Parathyroid adenoma (tissue), 2 donors: ENCODE data around the gene TNFRSF13B.

Experiments
- H2AFZ ChIP-seq: fragments of 300-600 bp; sonication (generic); one replicate; pipeline ENCODE4 v1.7.0; 2017; ENCODE audit warnings: antibody characterized with exemption, mild to moderate bottlenecking
- H3K27ac ChIP-seq: fragments of 300-600 bp; sonication (generic); one replicate; pipeline ENCODE4 v1.7.0; 2017
- H3K27me3 ChIP-seq: fragments of 300-600 bp; sonication (generic); one replicate; pipeline ENCODE4 v1.7.0; 2017; ENCODE audit warnings: low read length; ENCODE audit not compliant: control insufficient read depth, insufficient read depth
- H3K36me3 ChIP-seq: fragments of 300-600 bp; sonication (generic); one replicate; pipeline ENCODE4 v1.7.0; 2017; ENCODE audit warnings: low read length; ENCODE audit not compliant: control insufficient read depth, insufficient read depth
- H3K4me1 ChIP-seq: fragments of 300-600 bp; sonication (generic); one replicate; pipeline ENCODE4 v1.7.0; 2017; ENCODE audit warnings: control low read depth
- H3K4me2 ChIP-seq: fragments of 300-600 bp; sonication (generic); one replicate; pipeline ENCODE4 v1.7.0; 2017; ENCODE audit warnings: low read length
- H3K4me3 ChIP-seq: fragments of 300-600 bp; sonication (generic); one replicate; pipeline ENCODE4 v1.7.0; 2017; ENCODE audit warnings: low read depth, low read length
- H3K79me2 ChIP-seq: fragments of 300-600 bp; sonication (generic); one replicate; pipeline ENCODE4 v1.7.0; 2017; ENCODE audit warnings: control low read depth
- H3K9ac ChIP-seq: fragments of 300-600 bp; sonication (generic); one replicate; pipeline ENCODE4 v1.7.0; 2017; ENCODE audit warnings: mild to moderate bottlenecking
- H3K9me3 ChIP-seq: fragments of 300-600 bp; sonication (generic); one replicate; pipeline ENCODE4 v1.7.0; 2017; ENCODE audit warnings: low read length; ENCODE audit not compliant: control insufficient read depth
- TF ChIP-seq, protein P1 (sequence below): fragments of 300-600 bp; sonication (generic); IDR thresholded peaks from one replicate; pipeline ENCODE4 v1.7.0; 2017; ENCODE audit warnings: antibody characterized with exemption, mild to moderate bottlenecking
- donor health status: primary hyperparathyroidism.

The TNFRSF13B gene

GRCh38 chr17:16941072-16942036, 30.6 kb downstream of the TNFRSF13B start:
- Histone ChIP-seq H3K27ac (no peak overlapping the region), H3K4me3 (no peak overlapping the region), H2AFZ (no peak overlapping the region), H3K4me2 (no peak overlapping the region), H3K36me3 (no peaks in the 10 kb centered on the region), H3K9ac (no peak overlapping the region), H3K4me1 (no peaks in the 10 kb centered on the region), H3K9me3 (no peaks in the 10 kb centered on the region), H3K27me3 (no peaks in the 10 kb centered on the region), H3K79me2 (no peaks in the 10 kb centered on the region)
- TF ChIP-seq, protein P1, sequence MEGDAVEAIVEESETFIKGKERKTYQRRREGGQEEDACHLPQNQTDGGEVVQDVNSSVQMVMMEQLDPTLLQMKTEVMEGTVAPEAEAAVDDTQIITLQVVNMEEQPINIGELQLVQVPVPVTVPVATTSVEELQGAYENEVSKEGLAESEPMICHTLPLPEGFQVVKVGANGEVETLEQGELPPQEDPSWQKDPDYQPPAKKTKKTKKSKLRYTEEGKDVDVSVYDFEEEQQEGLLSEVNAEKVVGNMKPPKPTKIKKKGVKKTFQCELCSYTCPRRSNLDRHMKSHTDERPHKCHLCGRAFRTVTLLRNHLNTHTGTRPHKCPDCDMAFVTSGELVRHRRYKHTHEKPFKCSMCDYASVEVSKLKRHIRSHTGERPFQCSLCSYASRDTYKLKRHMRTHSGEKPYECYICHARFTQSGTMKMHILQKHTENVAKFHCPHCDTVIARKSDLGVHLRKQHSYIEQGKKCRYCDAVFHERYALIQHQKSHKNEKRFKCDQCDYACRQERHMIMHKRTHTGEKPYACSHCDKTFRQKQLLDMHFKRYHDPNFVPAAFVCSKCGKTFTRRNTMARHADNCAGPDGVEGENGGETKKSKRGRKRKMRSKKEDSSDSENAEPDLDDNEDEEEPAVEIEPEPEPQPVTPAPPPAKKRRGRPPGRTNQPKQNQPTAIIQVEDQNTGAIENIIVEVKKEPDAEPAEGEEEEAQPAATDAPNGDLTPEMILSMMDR, result no peak

GRCh38 chr17:16940116-16940881, 31.6 kb downstream of the TNFRSF13B start:
- H3K27ac ChIP-seq, result no peak overlapping the region
- H3K36me3 ChIP-seq, result no peaks in the 10 kb centered on the region
- H3K4me3 ChIP-seq, result no peak overlapping the region
- H3K4me2 ChIP-seq, result no peak overlapping the region
- TF ChIP-seq, protein P1, result no peak
- H2AFZ ChIP-seq, result no peak overlapping the region
- H3K4me1 ChIP-seq, result no peaks in the 10 kb centered on the region
- H3K9me3 ChIP-seq, result no peaks in the 10 kb centered on the region
- H3K9ac ChIP-seq, result no peak overlapping the region
- H3K79me2 ChIP-seq, result no peaks in the 10 kb centered on the region
- H3K27me3 ChIP-seq, result no peaks in the 10 kb centered on the region

GRCh38 chr17:16939606-16940115, 32.3 kb downstream of the TNFRSF13B start:
- Histone ChIP-seq H3K36me3 (no peaks in the 10 kb centered on the region), H3K4me1 (no peaks in the 10 kb centered on the region), H3K4me2 (no peak overlapping the region), H3K79me2 (no peaks in the 10 kb centered on the region), H3K4me3 (no peak overlapping the region), H3K9me3 (no peaks in the 10 kb centered on the region), H3K9ac (no peak overlapping the region), H2AFZ (no peak overlapping the region), H3K27me3 (no peaks in the 10 kb centered on the region), H3K27ac (no peak overlapping the region)
- TF ChIP-seq, protein P1, result no peak

- Histone ChIP-seq H3K9ac (no peak overlapping the region), H3K36me3 (no peaks in the 10 kb centered on the region), H3K9me3 (no peaks in the 10 kb centered on the region), H3K79me2 (no peaks in the 10 kb centered on the region), H3K4me3 (no peak overlapping the region), H3K4me1 (no peaks in the 10 kb centered on the region), H3K27ac (no peak overlapping the region), H3K4me2 (no peak overlapping the region), H3K27me3 (no peaks in the 10 kb centered on the region), H2AFZ (no peak overlapping the region)
- TF ChIP-seq, protein P1, result no peak
Measured at GRCh38 chr17:16939208-16939576, 32.7 kb downstream of the TNFRSF13B start.
